ENCODE measurements around the gene TNFSF12.

GRCh38 chr17:7530023-7530900 is 18.6 kb upstream of the TNFSF12 start:
- TF ChIP-seq, protein P1, sequence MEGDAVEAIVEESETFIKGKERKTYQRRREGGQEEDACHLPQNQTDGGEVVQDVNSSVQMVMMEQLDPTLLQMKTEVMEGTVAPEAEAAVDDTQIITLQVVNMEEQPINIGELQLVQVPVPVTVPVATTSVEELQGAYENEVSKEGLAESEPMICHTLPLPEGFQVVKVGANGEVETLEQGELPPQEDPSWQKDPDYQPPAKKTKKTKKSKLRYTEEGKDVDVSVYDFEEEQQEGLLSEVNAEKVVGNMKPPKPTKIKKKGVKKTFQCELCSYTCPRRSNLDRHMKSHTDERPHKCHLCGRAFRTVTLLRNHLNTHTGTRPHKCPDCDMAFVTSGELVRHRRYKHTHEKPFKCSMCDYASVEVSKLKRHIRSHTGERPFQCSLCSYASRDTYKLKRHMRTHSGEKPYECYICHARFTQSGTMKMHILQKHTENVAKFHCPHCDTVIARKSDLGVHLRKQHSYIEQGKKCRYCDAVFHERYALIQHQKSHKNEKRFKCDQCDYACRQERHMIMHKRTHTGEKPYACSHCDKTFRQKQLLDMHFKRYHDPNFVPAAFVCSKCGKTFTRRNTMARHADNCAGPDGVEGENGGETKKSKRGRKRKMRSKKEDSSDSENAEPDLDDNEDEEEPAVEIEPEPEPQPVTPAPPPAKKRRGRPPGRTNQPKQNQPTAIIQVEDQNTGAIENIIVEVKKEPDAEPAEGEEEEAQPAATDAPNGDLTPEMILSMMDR (IDR thresholded peaks at IDR 0.05), result no peak
- no peak for TF ChIP-seq POLR2A (IDR thresholded peaks at IDR 0.05)
